A549 (cell line): ENCODE results near the gene NHERF1. TPM values are rescaled to one million over a fixed set of nuclear protein-coding genes. Genes with fewer than 3 reads are reported as not detected.
A peak's percentile ranks its signal among the peaks of the same experiment; 100 is the strongest.

Experiments
- ATAC-seq, 2 experiments: fragments of 200-7000 bp in 1 of 2; fragments of >200 bp in 1 of 2; cut with Nextera tagmentation in 1 of 2; cut with Tn5 transposase in 1 of 2; 3 replicates each; pipeline versions ENCODE4 v1.8.0 to v1.9.1; 2018 to 2020; ENCODE audit warnings: mild to moderate bottlenecking in 1 of 2, moderate library complexity in 1 of 2
- CTCF ChIA-PET: fragments of 300-600 bp; sonication (Branson Sonifier 250); formaldehyde crosslinking; extraction: SDS; loops from one replicate; lab custom pipeline; 2021; ENCODE audit warnings: antibody characterized with exemption, inconsistent platforms; lab: Yijun Ruan, JAX
- POLR2A ChIA-PET: fragments of 350-600 bp; formaldehyde crosslinking; extraction: SDS; loops from one replicate; lab custom pipeline; 2021; ENCODE audit warnings: antibody characterized with exemption, inconsistent platforms; lab: Yijun Ruan, JAX
- DNase-seq, 2 experiments: peaks; one replicate each; pipeline versions ENCODE4 v3.0.0 to v3.0.0-alpha.2; 2011 to 2016; ENCODE audit warnings: low read depth in 1 of 2, low spot score in 1 of 2
- FAIRE-seq: peaks from 2 replicates; lab custom pipeline; 2011; peaks lifted over from hg19 to GRCh38; lab: Jason Lieb, UNC
- H3K27ac ChIP-seq, 2 experiments: fragments of >200 bp; sonication (Bioruptor Twin); formaldehyde crosslinking; 3 replicates each; pipeline ENCODE4 v1.5.1; 2016 to 2017
- H3K4me1 ChIP-seq: fragments of >200 bp; sonication (Bioruptor Twin); formaldehyde crosslinking; 3 replicates; pipeline ENCODE4 v1.6.1; 2016
- H3K4me2 ChIP-seq: fragments of >200 bp; sonication (Bioruptor Twin); formaldehyde crosslinking; 3 replicates; pipeline ENCODE4 v1.6.1; 2016
- H3K4me3 ChIP-seq: fragments of >200 bp; sonication (Bioruptor Twin); formaldehyde crosslinking; 3 replicates; pipeline ENCODE4 v1.5.1; 2016
- H3K9me3 ChIP-seq: fragments of >200 bp; sonication (Bioruptor Twin); formaldehyde crosslinking; 3 replicates; pipeline ENCODE4 v1.6.1; 2016
- CBX8 ChIP-seq: fragments of 200-600 bp; sonication (generic); IDR thresholded peaks from 2 replicates; pipeline ENCODE4 v1.6.1; 2016
- CEBPB ChIP-seq, 2 experiments: fragments of >200 bp in 1 of 2; sonication (Bioruptor Twin) in 1 of 2; formaldehyde crosslinking in 1 of 2; IDR thresholded peaks; 2 replicates each; pipeline ENCODE4 v1.6.1; 2012 to 2016
- CHD4 ChIP-seq: fragments of 200-600 bp; sonication (generic); IDR thresholded peaks from 2 replicates; pipeline ENCODE4 v1.6.1; 2016; ENCODE audit warnings: antibody characterized with exemption, mild to moderate bottlenecking, borderline replicate concordance
- EHF ChIP-seq: fragments of 250-450 bp; sonication (Bioruptor Pico); IDR thresholded peaks from 2 replicates; pipeline ENCODE4 v1.5.0; 2020; ENCODE audit warnings: mild to moderate bottlenecking
- ESRRA ChIP-seq: fragments of 150-350 bp; IDR thresholded peaks from 2 replicates; pipeline ENCODE4 v1.6.1; 2014; ENCODE audit warnings: mild to moderate bottlenecking, low read length, borderline replicate concordance
- FOSB ChIP-seq: fragments of 250-450 bp; sonication (Bioruptor Pico); IDR thresholded peaks from 2 replicates; pipeline ENCODE4 v1.5.0; 2020; ENCODE audit warnings: mild to moderate bottlenecking, moderate library complexity
- FOXS1 ChIP-seq: fragments of 250-450 bp; sonication (Bioruptor Pico); IDR thresholded peaks from 2 replicates; pipeline ENCODE4 v1.5.0; 2020; ENCODE audit warnings: mild to moderate bottlenecking, moderate library complexity
- JUN ChIP-seq, 2 experiments: fragments of >200 bp; sonication (Bioruptor Twin); formaldehyde crosslinking; IDR thresholded peaks; 2 replicates in 1 of 2; 3 replicates in 1 of 2; pipeline ENCODE4 v1.6.1; 2016 to 2017
- KDM5A ChIP-seq: fragments of 200-600 bp; sonication (generic); IDR thresholded peaks from 2 replicates; pipeline ENCODE4 v1.6.1; 2016; ENCODE audit warnings: antibody characterized with exemption, mild to moderate bottlenecking
- MAZ ChIP-seq: fragments of 150-350 bp; IDR thresholded peaks from 2 replicates; pipeline ENCODE4 v1.6.1; 2014; ENCODE audit warnings: antibody characterized with exemption, low read depth, low read length, borderline replicate concordance
- NFE2L2 ChIP-seq: fragments of 150-350 bp; conservative IDR thresholded peaks from 2 replicates; pipeline ENCODE4 v1.6.1; 2014; ENCODE audit warnings: low read length
- NPAS2 ChIP-seq: fragments of 250-450 bp; sonication (Bioruptor Pico); IDR thresholded peaks from 2 replicates; pipeline ENCODE4 v1.8.0; 2022; ENCODE audit warnings: mild to moderate bottlenecking, moderate library complexity, borderline replicate concordance
- NR3C1 ChIP-seq: fragments of >200 bp; sonication (Bioruptor Twin); formaldehyde crosslinking; IDR thresholded peaks from 3 replicates; pipeline ENCODE4 v1.6.1; 2017
- RAD21 ChIP-seq, 2 experiments: fragments of >200 bp in 1 of 2; sonication (Bioruptor Twin) in 1 of 2; formaldehyde crosslinking in 1 of 2; IDR thresholded peaks in 1 of 2; conservative IDR thresholded peaks in 1 of 2; 2 replicates in 1 of 2; 3 replicates in 1 of 2; pipeline ENCODE4 v1.6.1; 2012 to 2018; ENCODE audit warnings: inconsistent platforms in 1 of 2
- SREBF2 ChIP-seq: fragments of 450-650 bp; IDR thresholded peaks from 2 replicates; pipeline ENCODE4 v1.6.1; 2014; ENCODE audit warnings: mild to moderate bottlenecking, moderate library complexity
- TP53 ChIP-seq: fragments of 250-450 bp; sonication (Bioruptor Pico); IDR thresholded peaks from 2 replicates; pipeline ENCODE4 v1.5.0; 2021; ENCODE audit warnings: mild to moderate bottlenecking, moderate library complexity
- ZSCAN20 ChIP-seq: fragments of 250-450 bp; sonication (Bioruptor Pico); IDR thresholded peaks from 2 replicates; pipeline ENCODE4 v1.8.0; 2022; ENCODE audit warnings: mild to moderate bottlenecking, moderate library complexity
- WGBS: methylation state at CpG from one replicate; pipeline ENCODE4 v1.1.6; 2017; ENCODE audit errors: missing lambda C conversion rate; 5-methylcytosine and 5-hydroxymethylcytosine counted together
- polyA plus RNA-seq, 4 experiments: library from polyadenylated mRNA; depleted of rRNA in 3 of 4; stranded (reverse); fragments of >200 nt; fragmentation: RNase III in 1 of 4; extraction: RNeasy Plus Mini Kit Qiagen cat#74134 plus additional on column Dnase treatment in 1 of 4; gene quantifications; 2 replicates in 3 of 4; 3 replicates in 1 of 4; pipeline ENCODE4 v1.2.3, GENCODE V29; 2011 to 2017
- TF ChIP-seq, protein P1 (sequence below): fragments of >200 bp; sonication (Bioruptor Twin); formaldehyde crosslinking; IDR thresholded peaks from 2 replicates; pipeline ENCODE4 v1.6.1; 2016
- TF ChIP-seq, protein P2 (sequence below): fragments of 250-450 bp; sonication (Bioruptor Pico); IDR thresholded peaks from 2 replicates; pipeline ENCODE4 v1.5.0; 2020; ENCODE audit warnings: low read depth, mild to moderate bottlenecking, moderate library complexity
- TF ChIP-seq, protein P3 (sequence below): fragments of >200 bp; sonication (Bioruptor Twin); formaldehyde crosslinking; IDR thresholded peaks from 3 replicates; pipeline ENCODE4 v1.5.1; 2016
- TF ChIP-seq, protein P4 (sequence below): fragments of >200 bp; sonication (Bioruptor Twin); formaldehyde crosslinking; IDR thresholded peaks from 3 replicates; pipeline ENCODE4 v1.6.1; 2016

The NHERF1 gene
- polyA plus RNA-seq, 2 of the 4 experiments (the other 2 are of a cell fraction): 41.5 to 51.5 TPM

DNA sequence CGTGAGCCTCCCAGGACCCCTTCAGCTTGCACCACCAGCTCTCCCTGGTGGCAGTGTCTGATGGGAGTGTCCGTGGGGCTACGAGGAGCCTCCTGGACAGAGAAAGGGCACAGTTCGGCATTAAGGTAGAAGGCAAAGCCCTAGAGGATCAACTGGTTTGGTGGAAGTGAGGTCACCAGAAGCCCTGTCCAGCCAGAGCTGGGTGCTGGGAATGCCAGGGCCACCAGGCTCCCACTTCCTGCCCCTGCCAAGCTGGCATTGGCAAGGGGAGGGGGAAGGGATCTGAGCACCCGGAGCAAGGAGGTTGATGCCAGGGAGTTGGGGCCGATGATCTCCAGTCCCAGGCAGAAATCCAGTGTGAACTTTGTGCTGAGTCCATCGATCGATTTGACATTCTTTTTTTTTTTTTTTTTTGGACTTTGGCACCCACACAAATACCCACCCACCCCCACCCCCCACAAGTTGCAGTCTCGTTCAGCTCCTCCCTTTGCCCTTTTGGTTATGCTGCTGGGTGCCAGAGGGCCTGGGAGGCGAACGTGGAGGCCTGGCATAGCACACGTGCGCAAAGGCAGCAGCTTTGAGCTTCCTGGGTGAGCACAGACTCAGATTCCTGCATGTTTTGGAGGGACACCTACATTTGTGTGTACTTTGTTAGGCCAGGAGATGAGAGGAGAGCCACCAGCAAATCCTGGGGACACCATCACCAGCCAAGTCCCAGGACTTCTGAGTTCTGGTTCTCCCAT lies 2.1 kb downstream of the NHERF1 start:
- 81% methylated on average over 13 of the region's 13 CpGs for WGBS
- POLR2A ChIA-PET: interaction anchor here (1.5 to 1.7 kb wide), 2 partner anchors 9 to 93 kb away, joined by 11 to 12 read pairs; no protein-coding TSS in a partner anchor
- 0 out of 6 replicates have a peak overlapping the region, but pooled peaks of 1 of the 2 experiments have one; percentile 15 for H3K27ac ChIP-seq
- TF ChIP-seq NR3C1: no peak
- no peak for TF ChIP-seq FOXS1 (CRISPR knock-in tag)
- no peak for TF ChIP-seq ZSCAN20 (CRISPR knock-in tag)
- TF ChIP-seq NFE2L2: no peak
- TF ChIP-seq, protein P1, sequence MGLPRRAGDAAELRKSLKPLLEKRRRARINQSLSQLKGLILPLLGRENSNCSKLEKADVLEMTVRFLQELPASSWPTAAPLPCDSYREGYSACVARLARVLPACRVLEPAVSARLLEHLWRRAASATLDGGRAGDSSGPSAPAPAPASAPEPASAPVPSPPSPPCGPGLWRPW: no peak
- TF ChIP-seq, protein P2, sequence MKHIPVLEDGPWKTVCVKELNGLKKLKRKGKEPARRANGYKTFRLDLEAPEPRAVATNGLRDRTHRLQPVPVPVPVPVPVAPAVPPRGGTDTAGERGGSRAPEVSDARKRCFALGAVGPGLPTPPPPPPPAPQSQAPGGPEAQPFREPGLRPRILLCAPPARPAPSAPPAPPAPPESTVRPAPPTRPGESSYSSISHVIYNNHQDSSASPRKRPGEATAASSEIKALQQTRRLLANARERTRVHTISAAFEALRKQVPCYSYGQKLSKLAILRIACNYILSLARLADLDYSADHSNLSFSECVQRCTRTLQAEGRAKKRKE (CRISPR knock-in tag): no peak
- TF ChIP-seq EHF (CRISPR knock-in tag): no peak
- no peak for TF ChIP-seq MAZ
- TF ChIP-seq CHD4: no peak
- no peak for TF ChIP-seq KDM5A
- TF ChIP-seq CBX8: no peak
- no peak for TF ChIP-seq RAD21 (conservative IDR thresholded peaks at IDR 0.05 in 1 of 2, IDR thresholded peaks at IDR 0.05 in 1 of 2)
- TF ChIP-seq JUN (IDR thresholded peaks at IDR 0.05): no peak
- no peak for TF ChIP-seq SREBF2
- no peak for DNase-seq
- no peak for ATAC-seq
- no peak for FAIRE-seq
- no peaks in the 10 kb centered on the region for H3K9me3 ChIP-seq
- CTCF ChIA-PET: interaction anchor here (1.0 to 21.5 kb wide), 9 partner anchors 12 to 184 kb away, joined by 3 to 705 read pairs (median 6); partner anchors contain the start of genes NAT9 and RAB37
- no peak overlapping the region for H3K4me3 ChIP-seq
- peaks cover 30% of the 10 kb centered on the region for H3K4me1 ChIP-seq
- peak overlapping the region; percentile 90 for H3K4me2 ChIP-seq

DNA sequence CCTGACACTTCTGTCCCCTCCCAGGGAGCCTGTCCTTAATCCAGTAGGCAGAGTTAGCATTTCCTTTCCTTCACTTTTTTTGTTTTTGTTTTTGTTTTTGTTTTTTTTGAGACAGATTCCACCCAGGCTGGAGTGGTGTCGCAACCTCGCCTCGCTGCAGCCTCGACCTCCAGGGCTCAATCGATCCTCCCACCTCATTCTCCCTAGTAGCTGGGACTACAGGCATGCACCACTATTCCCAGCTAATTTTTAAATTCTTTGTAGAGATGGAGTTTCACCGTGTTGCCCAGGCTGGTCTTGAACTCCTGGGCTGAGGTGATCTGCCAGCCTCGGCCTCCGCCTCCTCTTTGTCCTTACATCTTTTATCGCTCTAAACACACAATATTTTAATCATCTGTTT lies 4.0 kb downstream of the NHERF1 start:
- no peaks in the 10 kb centered on the region for H3K9me3 ChIP-seq
- ATAC-seq (no peak), FAIRE-seq (no peak), DNase-seq (no peak)
- POLR2A ChIA-PET: no interaction called here
- H3K4me1 ChIP-seq: peaks cover 36% of the 10 kb centered on the region
- no peak overlapping the region for H3K27ac ChIP-seq
- 94% methylated on average over 9 of the region's 9 CpGs for WGBS
- CTCF ChIA-PET: interaction anchor here (2.4 to 34.9 kb wide), 6 partner anchors 2 to 95 kb away, joined by 15 to 705 read pairs (median 24); partner anchors contain the start of genes NAT9, NHERF1 and RAB37
- TF ChIP-seq CEBPB (IDR thresholded peaks at IDR 0.05): 0 out of 4 replicates have a peak, but pooled peaks of 1 of the 2 experiments have one; percentile 24
- TF ChIP-seq NPAS2 (CRISPR knock-in tag): no peak
- TF ChIP-seq, all 56 proteins: peak for 1
- H3K4me2 ChIP-seq: no peak overlapping the region
- no peak overlapping the region for H3K4me3 ChIP-seq

DNA sequence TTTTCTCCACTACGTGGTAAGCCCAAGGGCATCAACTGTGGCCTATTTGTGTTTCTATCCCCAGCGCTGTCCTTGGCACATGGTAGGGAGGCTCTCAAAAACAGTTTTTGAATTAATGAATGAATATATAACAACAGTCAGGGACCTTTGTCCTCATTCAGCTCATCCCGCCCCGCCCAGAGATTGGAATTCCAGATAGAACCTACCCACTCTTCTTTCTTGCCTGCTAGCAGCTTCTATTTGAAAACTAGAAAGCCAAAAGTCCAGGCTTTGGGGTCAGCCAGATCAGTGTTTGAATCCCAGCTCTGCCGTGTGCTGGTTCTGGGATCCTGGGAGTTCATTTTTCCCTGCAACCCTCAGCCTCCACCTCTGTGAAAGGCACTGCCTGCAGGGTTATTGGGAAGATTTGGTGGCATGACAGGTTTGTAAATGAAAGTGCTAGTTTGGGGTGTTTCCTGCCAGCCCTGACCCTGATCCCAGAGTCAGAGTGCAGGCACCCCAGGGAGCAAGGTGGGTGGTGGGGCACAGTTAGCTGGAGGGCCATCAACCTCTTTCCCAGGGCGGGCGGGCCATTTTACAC lies 4.5 kb downstream of the NHERF1 start:
- 91% methylated on average over 7 of the region's 7 CpGs for WGBS
- FAIRE-seq: no peak
- peaks cover 36% of the 10 kb centered on the region for H3K4me1 ChIP-seq
- ATAC-seq: no peak
- TF ChIP-seq, protein P3, sequence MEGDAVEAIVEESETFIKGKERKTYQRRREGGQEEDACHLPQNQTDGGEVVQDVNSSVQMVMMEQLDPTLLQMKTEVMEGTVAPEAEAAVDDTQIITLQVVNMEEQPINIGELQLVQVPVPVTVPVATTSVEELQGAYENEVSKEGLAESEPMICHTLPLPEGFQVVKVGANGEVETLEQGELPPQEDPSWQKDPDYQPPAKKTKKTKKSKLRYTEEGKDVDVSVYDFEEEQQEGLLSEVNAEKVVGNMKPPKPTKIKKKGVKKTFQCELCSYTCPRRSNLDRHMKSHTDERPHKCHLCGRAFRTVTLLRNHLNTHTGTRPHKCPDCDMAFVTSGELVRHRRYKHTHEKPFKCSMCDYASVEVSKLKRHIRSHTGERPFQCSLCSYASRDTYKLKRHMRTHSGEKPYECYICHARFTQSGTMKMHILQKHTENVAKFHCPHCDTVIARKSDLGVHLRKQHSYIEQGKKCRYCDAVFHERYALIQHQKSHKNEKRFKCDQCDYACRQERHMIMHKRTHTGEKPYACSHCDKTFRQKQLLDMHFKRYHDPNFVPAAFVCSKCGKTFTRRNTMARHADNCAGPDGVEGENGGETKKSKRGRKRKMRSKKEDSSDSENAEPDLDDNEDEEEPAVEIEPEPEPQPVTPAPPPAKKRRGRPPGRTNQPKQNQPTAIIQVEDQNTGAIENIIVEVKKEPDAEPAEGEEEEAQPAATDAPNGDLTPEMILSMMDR: no peak
- no peak for TF ChIP-seq CBX8
- TF ChIP-seq NPAS2 (CRISPR knock-in tag): no peak
- no peak for TF ChIP-seq ESRRA
- no peak for TF ChIP-seq KDM5A
- TF ChIP-seq FOSB (CRISPR knock-in tag): no peak
- TF ChIP-seq, protein P4, sequence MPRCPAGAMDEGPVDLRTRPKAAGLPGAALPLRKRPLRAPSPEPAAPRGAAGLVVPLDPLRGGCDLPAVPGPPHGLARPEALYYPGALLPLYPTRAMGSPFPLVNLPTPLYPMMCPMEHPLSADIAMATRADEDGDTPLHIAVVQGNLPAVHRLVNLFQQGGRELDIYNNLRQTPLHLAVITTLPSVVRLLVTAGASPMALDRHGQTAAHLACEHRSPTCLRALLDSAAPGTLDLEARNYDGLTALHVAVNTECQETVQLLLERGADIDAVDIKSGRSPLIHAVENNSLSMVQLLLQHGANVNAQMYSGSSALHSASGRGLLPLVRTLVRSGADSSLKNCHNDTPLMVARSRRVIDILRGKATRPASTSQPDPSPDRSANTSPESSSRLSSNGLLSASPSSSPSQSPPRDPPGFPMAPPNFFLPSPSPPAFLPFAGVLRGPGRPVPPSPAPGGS: no peak
- TF ChIP-seq TP53 (CRISPR knock-in tag): no peak
- TF ChIP-seq, protein P2 (CRISPR knock-in tag): no peak
- CTCF ChIA-PET: interaction anchor here (2.4 to 34.9 kb wide), 5 partner anchors 2 to 95 kb away, joined by 15 to 705 read pairs (median 22); partner anchors contain the start of genes NAT9, NHERF1 and RAB37
- H3K27ac ChIP-seq: peak overlapping the region in 1 of 2 experiments; percentile 37; a peak in 1 of 6 replicates
- 0 out of 3 replicates have a peak overlapping the region, but pooled peaks have one; percentile 13 for H3K4me2 ChIP-seq
- no peaks in the 10 kb centered on the region for H3K9me3 ChIP-seq
- H3K4me3 ChIP-seq: no peak overlapping the region
- POLR2A ChIA-PET: no interaction called here
- DNase-seq: no peak
